Keratinocyte (primary cell): ENCODE measurements around the gene FNBP1. TPM values are rescaled to one million over a fixed set of nuclear protein-coding genes. Genes with fewer than 3 reads are reported as not detected.

ENCODE experiments used
- DNase-seq: peaks from one replicate; pipeline ENCODE4 v3.0.0-alpha.2; 2011; ENCODE audit warnings: low read depth, missing footprints, low spot score
- FAIRE-seq: peaks from 2 replicates; lab custom pipeline; 2011; peaks lifted over from hg19 to GRCh38; lab: Jason Lieb, UNC
- H2AFZ ChIP-seq: 2 replicates; pipeline ENCODE4 v1.6.0; 2012; ENCODE audit warnings: low read length, control low read depth, inconsistent platforms; ENCODE audit not compliant: control insufficient read depth
- H3K27ac ChIP-seq: 2 replicates; pipeline ENCODE4 v1.5.1; 2011; ENCODE audit warnings: low read length; ENCODE audit not compliant: control insufficient read depth, insufficient read depth
- H3K27me3 ChIP-seq: 3 replicates; pipeline ENCODE4 v1.6.0; 2011; ENCODE audit warnings: low read length; ENCODE audit not compliant: control insufficient read depth, insufficient read depth; ENCODE audit errors: extremely low read depth
- H3K36me3 ChIP-seq, 2 experiments: 2 replicates in 1 of 2; 3 replicates in 1 of 2; pipeline ENCODE4 v1.5.1; 2011; ENCODE audit warnings: low read length in 2 of 2, mild to moderate bottlenecking in 1 of 2; ENCODE audit not compliant: control insufficient read depth in 2 of 2, insufficient read depth in 2 of 2; ENCODE audit errors: extremely low read depth in 1 of 2
- H3K4me1 ChIP-seq: 3 replicates; pipeline ENCODE4 v1.5.1; 2011; ENCODE audit warnings: low read length; ENCODE audit not compliant: control insufficient read depth, insufficient read depth; ENCODE audit errors: extremely low read depth
- H3K4me2 ChIP-seq: 3 replicates; pipeline ENCODE4 v1.6.0; 2011; ENCODE audit warnings: low read depth, low read length; ENCODE audit not compliant: control insufficient read depth, insufficient read depth; ENCODE audit errors: extremely low read depth
- H3K4me3 ChIP-seq, 3 experiments: fragments of 200-600 bp in 1 of 3; sonication (generic) in 1 of 3; 2 replicates in 2 of 3; 3 replicates in 1 of 3; pipeline ENCODE4 v1.5.1; 2011 to 2016; ENCODE audit warnings: low read length in 3 of 3, mild to moderate bottlenecking in 3 of 3, control low read depth in 2 of 3, inconsistent platforms in 1 of 3, low read depth in 1 of 3, mixed read lengths in 1 of 3, mixed run types in 1 of 3, moderate library complexity in 1 of 3; ENCODE audit not compliant: control insufficient read depth in 2 of 3, insufficient read depth in 2 of 3; ENCODE audit errors: extremely low read depth in 1 of 3
- H3K79me2 ChIP-seq: 2 replicates; pipeline ENCODE4 v1.6.0; 2012; ENCODE audit warnings: low read length; ENCODE audit not compliant: control insufficient read depth, insufficient read depth
- H3K9ac ChIP-seq: 3 replicates; pipeline ENCODE4 v1.6.0; 2011; ENCODE audit warnings: low read length; ENCODE audit not compliant: control insufficient read depth, insufficient read depth; ENCODE audit errors: extremely low read depth
- H3K9me1 ChIP-seq: 3 replicates; pipeline ENCODE4 v1.6.0; 2011; ENCODE audit warnings: low read length; ENCODE audit not compliant: control insufficient read depth, insufficient read depth; ENCODE audit errors: extremely low read depth
- H3K9me3 ChIP-seq: 2 replicates; pipeline ENCODE4 v1.5.1; 2012; ENCODE audit warnings: low read depth, low read length; ENCODE audit not compliant: control insufficient read depth
- H4K20me1 ChIP-seq: 3 replicates; pipeline ENCODE4 v1.6.0; 2011; ENCODE audit warnings: low read length; ENCODE audit not compliant: control insufficient read depth, insufficient read depth; ENCODE audit errors: extremely low read depth
- EZH2 ChIP-seq: IDR thresholded peaks from one replicate; pipeline ENCODE4 v1.6.1; 2012; ENCODE audit warnings: inconsistent platforms, mild to moderate bottlenecking, low read length, moderate library complexity
- dilution Hi-C: fragments of 300-500 bp; cut with MboI; formaldehyde crosslinking; loops from one replicate; pipeline ENCODE4 v1.7.0; 2020; ENCODE audit warnings: low sequenced_read_pairs; ENCODE audit not compliant: extremely low pct_ligation_motif_present
- polyA plus RNA-seq, 5 experiments: library from polyadenylated mRNA; depleted of rRNA in 3 of 5; stranded (reverse) in 3 of 5; stranded (forward) in 1 of 5; unstranded in 1 of 5; fragments of >200 nt; gene quantifications; 1 replicate in 1 of 5; 2 replicates in 3 of 5; 3 replicates in 1 of 5; pipeline versions ENCODE4 v1.2.1 to v1.2.3, GENCODE V29; 2011 to 2012; ENCODE audit warnings: missing spikeins in 2 of 5, low read depth in 1 of 5, low replicate concordance in 1 of 5
- TF ChIP-seq, protein P1 (sequence below), 3 experiments: IDR thresholded peaks in 1 of 3; conservative IDR thresholded peaks in 1 of 3; optimal IDR thresholded peaks in 1 of 3; 2 replicates in 2 of 3; 3 replicates in 1 of 3; pipeline versions ENCODE3 to v1.5.1; 2011; ENCODE audit warnings: low read length in 3 of 3, mild to moderate bottlenecking in 3 of 3, moderate library complexity in 2 of 3, control low read depth in 1 of 3, inconsistent platforms in 1 of 3; ENCODE audit not compliant: insufficient read depth in 2 of 3; ENCODE audit errors: extremely low read depth in 1 of 3

Gene FNBP1
- polyA plus RNA-seq, 1 donor (not counting 4 experiments of a cell fraction or from before 2014, with no cell fraction given), result 9.6 TPM

GRCh38 chr9:130049431-130050210 is 6.6 kb upstream of the FNBP1 start:
- Histone ChIP-seq H3K9me1 (no peaks in the 10 kb centered on the region), H3K79me2 (peaks cover 16% of the 10 kb centered on the region), H3K9me3 (no peaks in the 10 kb centered on the region), H3K4me1 (peaks cover 19% of the 10 kb centered on the region), H3K27me3 (no peaks in the 10 kb centered on the region), H3K4me2 (no peak overlapping the region), H3K4me3 (no peak overlapping the region), H4K20me1 (no peaks in the 10 kb centered on the region), H2AFZ (no peak overlapping the region), H3K36me3 (no peaks in the 10 kb centered on the region), H3K9ac (no peak overlapping the region), H3K27ac (no peak overlapping the region)
- no peak for FAIRE-seq
- TF ChIP-seq EZH2, result no peak
- TF ChIP-seq, protein P1, sequence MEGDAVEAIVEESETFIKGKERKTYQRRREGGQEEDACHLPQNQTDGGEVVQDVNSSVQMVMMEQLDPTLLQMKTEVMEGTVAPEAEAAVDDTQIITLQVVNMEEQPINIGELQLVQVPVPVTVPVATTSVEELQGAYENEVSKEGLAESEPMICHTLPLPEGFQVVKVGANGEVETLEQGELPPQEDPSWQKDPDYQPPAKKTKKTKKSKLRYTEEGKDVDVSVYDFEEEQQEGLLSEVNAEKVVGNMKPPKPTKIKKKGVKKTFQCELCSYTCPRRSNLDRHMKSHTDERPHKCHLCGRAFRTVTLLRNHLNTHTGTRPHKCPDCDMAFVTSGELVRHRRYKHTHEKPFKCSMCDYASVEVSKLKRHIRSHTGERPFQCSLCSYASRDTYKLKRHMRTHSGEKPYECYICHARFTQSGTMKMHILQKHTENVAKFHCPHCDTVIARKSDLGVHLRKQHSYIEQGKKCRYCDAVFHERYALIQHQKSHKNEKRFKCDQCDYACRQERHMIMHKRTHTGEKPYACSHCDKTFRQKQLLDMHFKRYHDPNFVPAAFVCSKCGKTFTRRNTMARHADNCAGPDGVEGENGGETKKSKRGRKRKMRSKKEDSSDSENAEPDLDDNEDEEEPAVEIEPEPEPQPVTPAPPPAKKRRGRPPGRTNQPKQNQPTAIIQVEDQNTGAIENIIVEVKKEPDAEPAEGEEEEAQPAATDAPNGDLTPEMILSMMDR (optimal IDR thresholded peaks at IDR 0.05 in 1 of 3, IDR thresholded peaks at IDR 0.05 in 1 of 3, conservative IDR thresholded peaks at IDR 0.05 in 1 of 3; ENCODE audit: extremely low read depth in 1 of 3, insufficient read depth in 2 of 3, low read length in 3 of 3), result no peak
- dilution Hi-C loops, result no loop called here
- no peak for DNase-seq

- FAIRE-seq (no peak), DNase-seq (no peak)
- H3K9ac ChIP-seq, result no peak overlapping the region
- no peaks in the 10 kb centered on the region for H3K9me1 ChIP-seq
- no peak overlapping the region for H3K4me3 ChIP-seq
- H3K79me2 ChIP-seq, result peaks cover 8% of the 10 kb centered on the region
- no peaks in the 10 kb centered on the region for H4K20me1 ChIP-seq
- no peaks in the 10 kb centered on the region for H3K4me1 ChIP-seq
- no peak overlapping the region for H3K27ac ChIP-seq
- TF ChIP-seq EZH2, result no peak
- TF ChIP-seq, protein P1 (optimal IDR thresholded peaks at IDR 0.05 in 1 of 3, IDR thresholded peaks at IDR 0.05 in 1 of 3, conservative IDR thresholded peaks at IDR 0.05 in 1 of 3; ENCODE audit: extremely low read depth in 1 of 3, insufficient read depth in 2 of 3, low read length in 3 of 3), result no peak
- H2AFZ ChIP-seq, result no peak overlapping the region
- H3K9me3 ChIP-seq, result no peaks in the 10 kb centered on the region
- no peak overlapping the region for H3K4me2 ChIP-seq
- no peaks in the 10 kb centered on the region for H3K36me3 ChIP-seq
- dilution Hi-C loops, result no loop called here
- H3K27me3 ChIP-seq, result no peaks in the 10 kb centered on the region
These were observed 2.9 kb upstream of the FNBP1 start for GRCh38 chr9:130045725-130046450.
